RPMI7951 (cell line): ENCODE data around the gene NUDT19. TPM values are rescaled to one million over a fixed set of nuclear protein-coding genes. Genes with fewer than 3 reads are reported as not detected.
"Not testable (repeated sequence)": the region's sequence is repeated elsewhere in the genome, so short reads cannot be mapped to it uniquely, and the experiment has no call there.

ENCODE experiments used
- DNase-seq: peaks from one replicate; pipeline ENCODE4 v3.0.0-alpha.2; 2012; ENCODE audit warnings: low read depth
- total RNA-seq: library from RNA; depleted of rRNA; stranded (reverse); fragments of >200 nt; shearing (Covaris generic); gene quantifications from 2 replicates; pipeline ENCODE4 v1.2.3, GENCODE V29; 2014; rRNA removed

Gene NUDT19
- total RNA-seq = 12.3 and 15.3 TPM in 2 replicates

- peak; percentile 91 for DNase-seq
These were observed at the start of gene NUDT19 for GRCh38 chr19:32691291-32691951. NUDT19 (plus strand) TSS chr19:32691821; CDS start chr19:32691961, 140 bp downstream.

- no peak for DNase-seq
These were observed 48.9 kb upstream of the NUDT19 start for GRCh38 chr19:32642771-32643170.

GRCh38 chr19:32646556-32646955 lies 45.1 kb upstream of the NUDT19 start:
- DNase-seq = no peak

GRCh38 chr19:32647361-32647760 lies 44.3 kb upstream of the NUDT19 start:
- DNase-seq = no peak

GRCh38 chr19:32649751-32650150 lies 41.9 kb upstream of the NUDT19 start:
- no peak for DNase-seq

- DNase-seq = no peak
These were observed 41.0 kb upstream of the NUDT19 start for GRCh38 chr19:32650671-32651070.

- DNase-seq = no peak
These were observed 39.9 kb upstream of the NUDT19 start for GRCh38 chr19:32651729-32652140.

GRCh38 chr19:32652331-32652730 lies 39.3 kb upstream of the NUDT19 start:
- not testable (repeated sequence) for DNase-seq

- DNase-seq = no peak
These were observed 38.6 kb upstream of the NUDT19 start for GRCh38 chr19:32652894-32653598.

GRCh38 chr19:32653599-32653915 lies 38.1 kb upstream of the NUDT19 start:
- no peak for DNase-seq

- DNase-seq = not testable (repeated sequence)
These were observed 35.2 kb upstream of the NUDT19 start for GRCh38 chr19:32656379-32656778.

- no peak for DNase-seq
These were observed 33.5 kb upstream of the NUDT19 start for GRCh38 chr19:32658075-32658474.

- DNase-seq = no peak
These were observed 33.1 kb upstream of the NUDT19 start for GRCh38 chr19:32658527-32658926.

GRCh38 chr19:32661318-32661717 lies 30.3 kb upstream of the NUDT19 start:
- DNase-seq = no peak

GRCh38 chr19:32662186-32662585 lies 29.4 kb upstream of the NUDT19 start:
- DNase-seq = peak; percentile 19

GRCh38 chr19:32666084-32666483 lies 25.5 kb upstream of the NUDT19 start:
- no peak for DNase-seq

GRCh38 chr19:32669310-32669709 lies 22.3 kb upstream of the NUDT19 start:
- no peak for DNase-seq

- DNase-seq = no peak
These were observed 19.6 kb upstream of the NUDT19 start for GRCh38 chr19:32671883-32672593.

- DNase-seq = no peak
These were observed 18.8 kb upstream of the NUDT19 start for GRCh38 chr19:32672841-32673240.

GRCh38 chr19:32673573-32673972 lies 18.0 kb upstream of the NUDT19 start:
- no peak for DNase-seq

GRCh38 chr19:32674153-32674930 lies 17.3 kb upstream of the NUDT19 start:
- DNase-seq = no peak
